OCI-LY3 (cell line): ENCODE data around the gene PTPRM.

Source experiments
- H2AFZ ChIP-seq: fragments of 200-600, 300-600 bp; shearing (Covaris generic); 2 replicates; pipeline ENCODE4 v1.6.0; 2014; ENCODE audit warnings: antibody characterized with exemption, low read depth, low read length
- H3K27ac ChIP-seq: fragments of 200-600, 300-600 bp; sonication (generic); 2 replicates; pipeline ENCODE4 v1.5.1; 2014; ENCODE audit warnings: mild to moderate bottlenecking, low read length, moderate library complexity, mixed read lengths
- H3K27me3 ChIP-seq: fragments of 200-600, 300-600 bp; sonication (generic); 2 replicates; pipeline ENCODE4 v1.6.1; 2014; ENCODE audit warnings: low read depth, low read length, mixed read lengths
- H3K36me3 ChIP-seq: fragments of 200-600, 300-600 bp; sonication (generic); replicated peaks from 2 replicates; pipeline ENCODE3; 2014; ENCODE audit warnings: low read depth, low read length, mixed read lengths
- H3K4me1 ChIP-seq: fragments of 300-600, 200-600 bp; sonication (generic); 2 replicates; pipeline ENCODE4 v1.6.1; 2014; ENCODE audit warnings: low read length, mixed read lengths
- H3K4me2 ChIP-seq: fragments of 200-600, 300-600 bp; sonication (generic); 2 replicates; pipeline ENCODE4 v1.6.1; 2014; ENCODE audit warnings: low read length, mixed read lengths
- H3K4me3 ChIP-seq: fragments of 300-600, 200-600 bp; sonication (generic); 2 replicates; pipeline ENCODE4 v1.5.1; 2014; ENCODE audit warnings: antibody characterized with exemption, mild to moderate bottlenecking, low read length, moderate library complexity
- H3K79me2 ChIP-seq: fragments of 300-600, 200-600 bp; shearing (Covaris generic); 2 replicates; pipeline ENCODE4 v1.6.1; 2014; ENCODE audit warnings: mild to moderate bottlenecking, low read length, mixed read lengths
- H3K9ac ChIP-seq: fragments of 300-600, 200-600 bp; shearing (Covaris generic); 2 replicates; pipeline ENCODE4 v1.6.0; 2014; ENCODE audit warnings: mild to moderate bottlenecking, low read length, moderate library complexity
- H3K9me3 ChIP-seq: fragments of 200-600, 300-600 bp; shearing (Covaris generic); 2 replicates; pipeline ENCODE4 v1.6.1; 2014; ENCODE audit warnings: low read length, mixed read lengths; ENCODE audit not compliant: insufficient read depth
- H4K20me1 ChIP-seq: fragments of 200-600, 300-600 bp; sonication (generic); 2 replicates; pipeline ENCODE4 v1.6.1; 2016; ENCODE audit warnings: low read length, mixed read lengths; ENCODE audit not compliant: insufficient read depth
- EZH2phosphoT487 ChIP-seq: fragments of 200-600 bp; shearing (Covaris generic); IDR thresholded peaks from 2 replicates; pipeline ENCODE4 v1.6.1; 2018; ENCODE audit warnings: antibody characterized with exemption, mixed run types, low read depth
- TF ChIP-seq, protein P1 (sequence below): fragments of 200-600, 300-600 bp; sonication (generic); IDR thresholded peaks from 2 replicates; pipeline ENCODE4 v1.5.1; 2014; ENCODE audit warnings: antibody characterized with exemption, low read length, low read depth

Gene PTPRM

DNA sequence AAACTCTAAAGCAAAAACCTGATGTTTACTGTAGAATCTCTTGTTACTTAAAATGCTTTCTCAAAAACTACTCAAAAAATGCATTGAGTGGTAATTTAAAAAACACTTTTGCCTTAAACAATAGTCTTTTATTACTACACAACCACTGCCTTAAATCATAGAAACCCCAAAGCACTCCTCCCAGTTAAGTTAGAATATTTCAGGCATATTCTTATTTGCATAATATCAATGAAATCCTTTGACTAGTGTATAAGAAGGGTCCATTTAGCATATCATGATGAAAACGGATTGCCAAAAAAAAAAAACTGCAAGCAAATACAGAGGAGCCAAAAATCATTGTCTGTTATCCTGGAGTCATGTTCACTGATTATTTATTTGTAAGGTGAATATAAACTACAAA, 119.2 kb downstream of the PTPRM start:
- Histone ChIP-seq H3K27ac (no peak overlapping the region), H3K27me3 (no peaks in the 10 kb centered on the region), H3K36me3 (no peaks in the 10 kb centered on the region), H3K9me3 (no peaks in the 10 kb centered on the region), H3K79me2 (no peaks in the 10 kb centered on the region), H3K4me2 (no peak overlapping the region), H3K4me1 (no peaks in the 10 kb centered on the region), H2AFZ (no peak overlapping the region), H3K4me3 (no peak overlapping the region), H4K20me1 (no peaks in the 10 kb centered on the region), H3K9ac (no peak overlapping the region)
- TF ChIP-seq, protein P1, sequence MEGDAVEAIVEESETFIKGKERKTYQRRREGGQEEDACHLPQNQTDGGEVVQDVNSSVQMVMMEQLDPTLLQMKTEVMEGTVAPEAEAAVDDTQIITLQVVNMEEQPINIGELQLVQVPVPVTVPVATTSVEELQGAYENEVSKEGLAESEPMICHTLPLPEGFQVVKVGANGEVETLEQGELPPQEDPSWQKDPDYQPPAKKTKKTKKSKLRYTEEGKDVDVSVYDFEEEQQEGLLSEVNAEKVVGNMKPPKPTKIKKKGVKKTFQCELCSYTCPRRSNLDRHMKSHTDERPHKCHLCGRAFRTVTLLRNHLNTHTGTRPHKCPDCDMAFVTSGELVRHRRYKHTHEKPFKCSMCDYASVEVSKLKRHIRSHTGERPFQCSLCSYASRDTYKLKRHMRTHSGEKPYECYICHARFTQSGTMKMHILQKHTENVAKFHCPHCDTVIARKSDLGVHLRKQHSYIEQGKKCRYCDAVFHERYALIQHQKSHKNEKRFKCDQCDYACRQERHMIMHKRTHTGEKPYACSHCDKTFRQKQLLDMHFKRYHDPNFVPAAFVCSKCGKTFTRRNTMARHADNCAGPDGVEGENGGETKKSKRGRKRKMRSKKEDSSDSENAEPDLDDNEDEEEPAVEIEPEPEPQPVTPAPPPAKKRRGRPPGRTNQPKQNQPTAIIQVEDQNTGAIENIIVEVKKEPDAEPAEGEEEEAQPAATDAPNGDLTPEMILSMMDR = no peak
- TF ChIP-seq EZH2phosphoT487 = no peak

DNA sequence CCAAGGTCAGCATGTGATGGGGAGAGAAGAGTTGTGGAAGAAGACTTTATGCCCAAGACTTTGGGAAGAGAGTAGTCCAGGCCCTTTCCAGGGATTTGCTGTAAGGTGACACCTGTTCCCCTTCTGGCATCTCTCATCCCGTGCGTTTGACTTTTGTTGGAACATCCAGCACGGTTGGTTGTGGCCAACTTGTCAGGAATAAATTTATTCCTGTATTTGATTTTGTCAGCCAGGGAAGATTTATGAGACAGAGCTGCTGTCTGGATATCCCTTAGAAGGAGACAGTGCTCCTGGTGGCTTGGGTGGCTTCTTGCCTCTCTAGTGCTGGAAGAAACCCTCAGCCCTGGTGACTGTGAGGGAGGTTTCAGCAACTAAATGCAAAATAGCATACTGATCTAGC, 121.5 kb downstream of the PTPRM start:
- no peaks in the 10 kb centered on the region for H3K36me3 ChIP-seq
- no peak for TF ChIP-seq EZH2phosphoT487
- TF ChIP-seq, protein P1 = no peak
- no peaks in the 10 kb centered on the region for H3K79me2 ChIP-seq
- no peaks in the 10 kb centered on the region for H4K20me1 ChIP-seq
- no peak overlapping the region for H3K27ac ChIP-seq
- no peak overlapping the region for H3K9ac ChIP-seq
- no peak overlapping the region for H3K4me2 ChIP-seq
- H3K27me3 ChIP-seq = no peaks in the 10 kb centered on the region
- no peak overlapping the region for H2AFZ ChIP-seq
- H3K4me1 ChIP-seq = no peaks in the 10 kb centered on the region
- no peaks in the 10 kb centered on the region for H3K9me3 ChIP-seq
- no peak overlapping the region for H3K4me3 ChIP-seq

DNA sequence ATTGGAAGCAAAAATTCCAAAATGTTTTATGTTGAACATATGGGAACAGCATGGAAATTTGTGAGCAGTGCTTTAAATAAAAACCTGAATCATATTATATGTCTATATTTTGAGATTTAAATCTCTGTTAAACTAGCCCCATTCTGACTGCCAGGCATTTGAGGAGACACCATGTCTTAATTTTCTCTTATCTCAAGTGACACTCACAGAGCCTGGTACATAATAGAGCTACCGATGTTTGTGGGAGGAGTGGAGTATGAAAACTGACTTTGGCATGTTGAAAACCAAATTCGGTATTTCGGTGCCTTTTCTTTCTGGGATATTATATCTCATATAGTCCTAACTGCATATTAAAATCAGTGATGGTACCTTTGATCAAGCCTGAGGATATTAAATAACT, 124.1 kb downstream of the PTPRM start:
- H3K9ac ChIP-seq = no peak overlapping the region
- H3K4me2 ChIP-seq = no peak overlapping the region
- H3K79me2 ChIP-seq = no peaks in the 10 kb centered on the region
- no peaks in the 10 kb centered on the region for H3K4me1 ChIP-seq
- no peaks in the 10 kb centered on the region for H4K20me1 ChIP-seq
- H3K27me3 ChIP-seq = no peaks in the 10 kb centered on the region
- H3K27ac ChIP-seq = no peak overlapping the region
- TF ChIP-seq, protein P1 = no peak
- no peak for TF ChIP-seq EZH2phosphoT487
- no peak overlapping the region for H3K4me3 ChIP-seq
- no peak overlapping the region for H2AFZ ChIP-seq
- H3K9me3 ChIP-seq = no peaks in the 10 kb centered on the region
- no peaks in the 10 kb centered on the region for H3K36me3 ChIP-seq

GRCh38 chr18:7696780-7697179, 129.7 kb downstream of the PTPRM start:
- TF ChIP-seq, protein P1 = no peak
- TF ChIP-seq EZH2phosphoT487 = no peak
- no peak overlapping the region for H3K9ac ChIP-seq
- no peaks in the 10 kb centered on the region for H3K4me1 ChIP-seq
- H2AFZ ChIP-seq = no peak overlapping the region
- no peak overlapping the region for H3K4me2 ChIP-seq
- no peaks in the 10 kb centered on the region for H3K36me3 ChIP-seq
- no peaks in the 10 kb centered on the region for H3K79me2 ChIP-seq
- H3K27me3 ChIP-seq = no peaks in the 10 kb centered on the region
- no peak overlapping the region for H3K27ac ChIP-seq
- H3K4me3 ChIP-seq = no peak overlapping the region
- no peaks in the 10 kb centered on the region for H4K20me1 ChIP-seq
- no peaks in the 10 kb centered on the region for H3K9me3 ChIP-seq
